ENCODE results near the gene AKAP12.
A peak's percentile ranks its signal among the peaks of the same experiment; 100 is the strongest.

Gene AKAP12

GRCh38 chr6:151280859-151281258 lies 41.1 kb downstream of the AKAP12 start:
- no peak for DNase-seq (ENCODE audit: low spot score)

- no peak for DNase-seq (ENCODE audit: low spot score)
These were observed 44.2 kb downstream of the AKAP12 start for GRCh38 chr6:151284012-151284411.

GRCh38 chr6:151284548-151285017 lies 44.8 kb downstream of the AKAP12 start:
- peak; percentile 34 for DNase-seq (ENCODE audit: low spot score)

GRCh38 chr6:151285122-151285521 lies 45.4 kb downstream of the AKAP12 start:
- DNase-seq (ENCODE audit: low spot score) = no peak

GRCh38 chr6:151286214-151286613 lies 46.4 kb downstream of the AKAP12 start:
- peak; percentile 5 for DNase-seq (ENCODE audit: low spot score)

GRCh38 chr6:151288712-151289398 lies 49.1 kb downstream of the AKAP12 start:
- peak; percentile 62 for DNase-seq (ENCODE audit: low spot score)

- peak; percentile 70 for DNase-seq (ENCODE audit: low spot score)
These were observed 49.7 kb downstream of the AKAP12 start for GRCh38 chr6:151289399-151290007.

- DNase-seq (ENCODE audit: low spot score) = no peak
These were observed 51.3 kb downstream of the AKAP12 start for GRCh38 chr6:151290877-151291721.

GRCh38 chr6:151291722-151292059 lies 51.9 kb downstream of the AKAP12 start:
- DNase-seq (ENCODE audit: low spot score) = no peak

GRCh38 chr6:151292974-151293687 lies 53.4 kb downstream of the AKAP12 start:
- no peak for DNase-seq (ENCODE audit: low spot score)

GRCh38 chr6:151293688-151294016 lies 53.9 kb downstream of the AKAP12 start:
- DNase-seq (ENCODE audit: low spot score) = no peak

- no peak for DNase-seq (ENCODE audit: low spot score)
These were observed 54.9 kb downstream of the AKAP12 start for GRCh38 chr6:151294561-151295101.

- no peak for DNase-seq (ENCODE audit: low spot score)
These were observed 58.1 kb downstream of the AKAP12 start for GRCh38 chr6:151297886-151298285.

GRCh38 chr6:151299011-151299410 lies 59.2 kb downstream of the AKAP12 start:
- DNase-seq (ENCODE audit: low spot score) = no peak

GRCh38 chr6:151300267-151300991 lies 60.7 kb downstream of the AKAP12 start:
- no peak for DNase-seq (ENCODE audit: low spot score)

GRCh38 chr6:151301547-151301946 lies 61.8 kb downstream of the AKAP12 start:
- DNase-seq (ENCODE audit: low spot score) = no peak

- no peak for DNase-seq (ENCODE audit: low spot score)
These were observed 63.5 kb downstream of the AKAP12 start for GRCh38 chr6:151303231-151303630.

- DNase-seq (ENCODE audit: low spot score) = no peak
These were observed 66.6 kb downstream of the AKAP12 start for GRCh38 chr6:151306269-151306783.

- DNase-seq (ENCODE audit: low spot score) = no peak
These were observed 67.7 kb downstream of the AKAP12 start for GRCh38 chr6:151307501-151307900.

- DNase-seq (ENCODE audit: low spot score) = no peak
These were observed 69.9 kb downstream of the AKAP12 start for GRCh38 chr6:151309619-151310018.

GRCh38 chr6:151310279-151310678 lies 70.5 kb downstream of the AKAP12 start:
- DNase-seq (ENCODE audit: low spot score) = no peak
